HG02938 (cell line): ENCODE results near the gene SSX1.
"Not testable (repeated sequence)": the region's sequence is repeated elsewhere in the genome, so short reads cannot be mapped to it uniquely, and the experiment has no call there.

ENCODE experiments used
- ATAC-seq: cut with Tn5 transposase; IDR thresholded peaks from one replicate; pipeline ENCODE4 v1.9.1; 2021; ENCODE audit warnings: mild to moderate bottlenecking, moderate library complexity; ENCODE audit not compliant: unreplicated experiment

SSX1 gene

GRCh38 chrX:48255062-48255796, at the start of gene SSX1:
SSX1 (plus strand) TSS chrX:48255392; CDS start chrX:48257242, 1,850 bp downstream.
- ATAC-seq: not testable (repeated sequence)

- ATAC-seq: not testable (repeated sequence)
These were observed 40.9 kb upstream of the SSX1 start for GRCh38 chrX:48214341-48214740.

GRCh38 chrX:48224196-48224595, 31.0 kb upstream of the SSX1 start:
- not testable (repeated sequence) for ATAC-seq

- ATAC-seq: not testable (repeated sequence)
These were observed 2.2 kb upstream of the SSX1 start for GRCh38 chrX:48252945-48253344.

GRCh38 chrX:48274365-48274764, 19.2 kb downstream of the SSX1 start:
- ATAC-seq: not testable (repeated sequence)

- ATAC-seq: no peak
These were observed 23.8 kb downstream of the SSX1 start for GRCh38 chrX:48278958-48279357.

- not testable (repeated sequence) for ATAC-seq
These were observed 25.5 kb downstream of the SSX1 start for GRCh38 chrX:48280729-48281128.

- ATAC-seq: no peak
These were observed 51.0 kb downstream of the SSX1 start for GRCh38 chrX:48306175-48306574.

GRCh38 chrX:48313996-48314395, 58.8 kb downstream of the SSX1 start:
- ATAC-seq: not testable (repeated sequence)
